NCI-H1048 (cell line): ENCODE results near the gene MSL1.

Source experiments
- DNase-seq: peaks from one replicate; lab custom pipeline; 2025; lab: John Stamatoyannopoulos, UW

MSL1 gene

GRCh38 chr17:40090237-40091119 is 31.3 kb upstream of the MSL1 start:
- DNase-seq = no peak

GRCh38 chr17:40091691-40092397 is 29.9 kb upstream of the MSL1 start:
- DNase-seq = no peak

GRCh38 chr17:40092581-40092980 is 29.2 kb upstream of the MSL1 start:
- no peak for DNase-seq

- no peak for DNase-seq
Observed at GRCh38 chr17:40093005-40093579, 28.7 kb upstream of the MSL1 start.

GRCh38 chr17:40093580-40094201 is 28.1 kb upstream of the MSL1 start:
- DNase-seq = no peak

- DNase-seq = no peak
Observed at GRCh38 chr17:40094874-40095273, 26.9 kb upstream of the MSL1 start.

- no peak for DNase-seq
Observed at GRCh38 chr17:40095351-40095943, 26.3 kb upstream of the MSL1 start.

GRCh38 chr17:40095944-40096791 is 25.6 kb upstream of the MSL1 start:
- no peak for DNase-seq

- no peak for DNase-seq
Observed at GRCh38 chr17:40097087-40097486, 24.7 kb upstream of the MSL1 start.

- DNase-seq = no peak
Observed at GRCh38 chr17:40097931-40098845, 23.6 kb upstream of the MSL1 start.

- DNase-seq = peak; percentile 94
Observed at GRCh38 chr17:40098846-40099618, 22.7 kb upstream of the MSL1 start.

- DNase-seq = no peak
Observed at GRCh38 chr17:40099619-40100418, 22.0 kb upstream of the MSL1 start.

GRCh38 chr17:40100419-40100668 is 21.4 kb upstream of the MSL1 start, which contains the start of gene NR1D1:
NR1D1 (minus strand) TSS chr17:40100589; CDS start chr17:40100094, 495 bp downstream.
- no peak for DNase-seq

- DNase-seq = peak; percentile 87
Observed at GRCh38 chr17:40100669-40101366, 21.0 kb upstream of the MSL1 start.

- no peak for DNase-seq
Observed at GRCh38 chr17:40101367-40102210, 20.2 kb upstream of the MSL1 start.

GRCh38 chr17:40103071-40103661 is 18.6 kb upstream of the MSL1 start:
- no peak for DNase-seq

GRCh38 chr17:40103688-40104087 is 18.1 kb upstream of the MSL1 start:
- DNase-seq = no peak
